22Rv1 (cell line): ENCODE measurements around the gene SPRR2A.

Experiments used
- ZFX ChIP-seq: fragments of 450-650 bp; IDR thresholded peaks from 2 replicates; pipeline ENCODE4 v1.6.1; 2017; ENCODE audit warnings: antibody characterized with exemption, borderline replicate concordance
- TF ChIP-seq, protein P1 (sequence below): fragments of 450-650 bp; IDR thresholded peaks from 2 replicates; pipeline ENCODE4 v1.5.1; 2017; ENCODE audit warnings: mild to moderate bottlenecking

DNA sequence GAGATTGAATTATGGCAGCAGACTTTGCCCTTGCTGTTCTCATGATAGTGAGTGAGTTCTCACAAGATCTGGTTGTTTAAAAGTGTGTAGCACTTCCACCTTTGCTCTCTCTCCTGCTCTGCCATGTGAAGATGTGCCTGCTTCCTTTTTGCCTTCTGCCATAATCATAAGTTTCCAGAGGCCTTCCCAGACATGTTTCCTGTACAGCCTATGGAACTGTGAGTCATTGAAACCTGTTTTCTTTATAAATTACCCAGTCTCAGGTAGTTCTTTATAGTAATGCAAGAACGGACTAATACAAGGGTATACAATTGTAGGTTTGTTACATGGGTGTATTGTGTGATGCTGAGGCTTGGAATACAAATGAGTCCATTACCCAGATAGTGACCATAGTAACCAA, 22.1 kb downstream of the SPRR2A start:
- TF ChIP-seq, protein P1, sequence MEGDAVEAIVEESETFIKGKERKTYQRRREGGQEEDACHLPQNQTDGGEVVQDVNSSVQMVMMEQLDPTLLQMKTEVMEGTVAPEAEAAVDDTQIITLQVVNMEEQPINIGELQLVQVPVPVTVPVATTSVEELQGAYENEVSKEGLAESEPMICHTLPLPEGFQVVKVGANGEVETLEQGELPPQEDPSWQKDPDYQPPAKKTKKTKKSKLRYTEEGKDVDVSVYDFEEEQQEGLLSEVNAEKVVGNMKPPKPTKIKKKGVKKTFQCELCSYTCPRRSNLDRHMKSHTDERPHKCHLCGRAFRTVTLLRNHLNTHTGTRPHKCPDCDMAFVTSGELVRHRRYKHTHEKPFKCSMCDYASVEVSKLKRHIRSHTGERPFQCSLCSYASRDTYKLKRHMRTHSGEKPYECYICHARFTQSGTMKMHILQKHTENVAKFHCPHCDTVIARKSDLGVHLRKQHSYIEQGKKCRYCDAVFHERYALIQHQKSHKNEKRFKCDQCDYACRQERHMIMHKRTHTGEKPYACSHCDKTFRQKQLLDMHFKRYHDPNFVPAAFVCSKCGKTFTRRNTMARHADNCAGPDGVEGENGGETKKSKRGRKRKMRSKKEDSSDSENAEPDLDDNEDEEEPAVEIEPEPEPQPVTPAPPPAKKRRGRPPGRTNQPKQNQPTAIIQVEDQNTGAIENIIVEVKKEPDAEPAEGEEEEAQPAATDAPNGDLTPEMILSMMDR: no peak
- no peak for TF ChIP-seq ZFX
